Loucy (cell line): ENCODE measurements around the gene SCCPDH.
"Not testable (repeated sequence)": the region's sequence is repeated elsewhere in the genome, so short reads cannot be mapped to it uniquely, and the experiment has no call there.

Experiments
- H2AFZ ChIP-seq: fragments of 200-600 bp; sonication (generic); 2 replicates; pipeline ENCODE4 v1.6.0; 2016; ENCODE audit warnings: antibody characterized with exemption, mild to moderate bottlenecking, low read length, moderate library complexity
- H3F3A ChIP-seq: fragments of 200-600 bp; 2 replicates; pipeline ENCODE4 v1.6.0; 2016; ENCODE audit warnings: antibody characterized with exemption, low read depth, mild to moderate bottlenecking
- H3K27me3 ChIP-seq: fragments of 200-600 bp; sonication (generic); 2 replicates; pipeline ENCODE4 v1.6.1; 2014; ENCODE audit warnings: low read length, mild to moderate bottlenecking; ENCODE audit not compliant: insufficient read depth, poor library complexity, severe bottlenecking
- H3K36me3 ChIP-seq: fragments of 200-600 bp; sonication (generic); 2 replicates; pipeline ENCODE4 v1.6.1; 2016; ENCODE audit warnings: low read length; ENCODE audit not compliant: insufficient read depth
- H3K4me1 ChIP-seq: fragments of 200-600 bp; sonication (generic); 2 replicates; pipeline ENCODE4 v1.5.1; 2014; ENCODE audit warnings: low read length, mild to moderate bottlenecking; ENCODE audit not compliant: insufficient read depth, poor library complexity, severe bottlenecking
- H3K4me2 ChIP-seq: fragments of 200-600 bp; sonication (generic); 2 replicates; pipeline ENCODE4 v1.6.0; 2014; ENCODE audit warnings: antibody characterized with exemption, low read length, low read depth, mild to moderate bottlenecking; ENCODE audit not compliant: poor library complexity, severe bottlenecking
- H3K4me3 ChIP-seq: fragments of 200-600 bp; sonication (generic); 2 replicates; pipeline ENCODE4 v1.5.1; 2014; ENCODE audit warnings: low read length, mild to moderate bottlenecking, mixed read lengths; ENCODE audit not compliant: poor library complexity, severe bottlenecking
- H3K79me2 ChIP-seq: fragments of 200-600 bp; sonication (generic); 2 replicates; pipeline ENCODE4 v1.6.1; 2014; ENCODE audit warnings: low read length; ENCODE audit not compliant: insufficient read depth
- H3K9ac ChIP-seq: fragments of 200-600 bp; sonication (generic); 2 replicates; pipeline ENCODE4 v1.6.0; 2014; ENCODE audit warnings: mild to moderate bottlenecking, low read depth, low read length, moderate library complexity; ENCODE audit not compliant: poor library complexity, severe bottlenecking
- H3K9me2 ChIP-seq: fragments of 200-600 bp; sonication (generic); replicated peaks from 2 replicates; pipeline ENCODE4 v1.6.1; 2016; ENCODE audit warnings: low read depth, low read length, mixed read lengths
- H3K9me3 ChIP-seq: fragments of 200-600 bp; sonication (generic); 2 replicates; pipeline ENCODE4 v1.6.1; 2014; ENCODE audit warnings: mild to moderate bottlenecking, antibody characterized with exemption, low read length, low read depth; ENCODE audit not compliant: insufficient read depth
- H4K20me1 ChIP-seq: fragments of 200-600 bp; sonication (generic); 2 replicates; pipeline ENCODE4 v1.6.0; 2014; ENCODE audit warnings: antibody characterized with exemption, low read length, mild to moderate bottlenecking; ENCODE audit not compliant: insufficient read depth, poor library complexity, severe bottlenecking
- CTCF ChIP-seq: fragments of 200-600 bp; sonication (generic); conservative IDR thresholded peaks from 2 replicates; pipeline ENCODE4 v1.5.1; 2014; ENCODE audit warnings: mild to moderate bottlenecking, antibody characterized with exemption, low read length
- EZH2phosphoT487 ChIP-seq: fragments of 200-600 bp; IDR thresholded peaks from 2 replicates; pipeline ENCODE4 v1.6.1; 2018; ENCODE audit warnings: antibody characterized with exemption, mild to moderate bottlenecking, moderate library complexity, borderline replicate concordance

The SCCPDH gene

GRCh38 chr1:246727594-246727993 lies 3.4 kb downstream of the SCCPDH start:
- peaks cover 39% of the 10 kb centered on the region; the same call in 1 of the 2 replicates for H3K36me3 ChIP-seq
- peaks cover 13% of the 10 kb centered on the region for H4K20me1 ChIP-seq
- H3K9ac ChIP-seq = peak overlapping the region; percentile 8
- H3K9me3 ChIP-seq = no peaks in the 10 kb centered on the region
- H3K4me2 ChIP-seq = peak overlapping the region; percentile 77
- H3K79me2 ChIP-seq = peaks cover 69% of the 10 kb centered on the region
- no peak overlapping the region for H2AFZ ChIP-seq
- H3K4me3 ChIP-seq = peak overlapping the region; percentile 5
- no peaks in the 10 kb centered on the region for H3F3A ChIP-seq
- H3K27me3 ChIP-seq = no peaks in the 10 kb centered on the region
- no peak for TF ChIP-seq CTCF
- no peak for TF ChIP-seq EZH2phosphoT487
- H3K4me1 ChIP-seq = peaks cover 27% of the 10 kb centered on the region
- H3K9me2 ChIP-seq = no peaks in the 10 kb centered on the region

GRCh38 chr1:246728311-246728710 lies 4.1 kb downstream of the SCCPDH start:
- no peak for TF ChIP-seq EZH2phosphoT487
- no peak for TF ChIP-seq CTCF
- Histone ChIP-seq H3F3A (no peaks in the 10 kb centered on the region), H3K9ac (no peak overlapping the region), H3K4me3 (no peak overlapping the region), H2AFZ (no peak overlapping the region), H3K9me2 (no peaks in the 10 kb centered on the region), H4K20me1 (peaks cover 13% of the 10 kb centered on the region), H3K4me2 (no peak overlapping the region), H3K9me3 (no peaks in the 10 kb centered on the region), H3K4me1 (peaks cover 27% of the 10 kb centered on the region), H3K36me3 (peaks cover 41% of the 10 kb centered on the region; the same call in 1 of the 2 replicates), H3K79me2 (peaks cover 75% of the 10 kb centered on the region), H3K27me3 (no peaks in the 10 kb centered on the region)

DNA sequence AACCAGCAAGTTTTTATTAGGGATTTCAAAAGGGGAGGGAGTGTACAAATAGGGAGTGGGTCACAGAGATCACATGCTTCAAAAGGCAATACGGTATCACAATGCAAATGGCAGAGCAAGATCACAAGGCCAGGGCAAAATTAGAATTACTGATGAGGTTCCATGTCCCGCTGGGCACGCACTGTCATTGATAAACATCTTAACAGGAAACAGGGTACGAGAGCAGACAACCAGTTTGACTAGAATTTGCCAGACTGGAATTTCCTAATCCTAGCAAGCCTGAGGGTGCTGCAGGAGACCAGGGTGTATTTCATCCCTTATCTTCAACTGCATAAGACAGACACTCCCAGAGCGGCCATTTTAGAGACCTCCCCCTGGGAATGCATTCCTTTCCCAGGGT lies 4.8 kb downstream of the SCCPDH start:
- Histone ChIP-seq H3K36me3 (peaks cover 48% of the 10 kb centered on the region; the same call in 1 of the 2 replicates), H3K4me1 (peaks cover 25% of the 10 kb centered on the region), H3K79me2 (peaks cover 82% of the 10 kb centered on the region), H4K20me1 (peaks cover 14% of the 10 kb centered on the region)
- not testable (repeated sequence) for H2AFZ ChIP-seq, H3F3A ChIP-seq, H3K9ac ChIP-seq, H3K4me3 ChIP-seq, H3K9me2 ChIP-seq, H3K4me2 ChIP-seq, H3K9me3 ChIP-seq, H3K27me3 ChIP-seq

GRCh38 chr1:246730839-246731238 lies 6.6 kb downstream of the SCCPDH start:
- Histone ChIP-seq H3K27me3 (no peaks in the 10 kb centered on the region), H3K9me3 (no peaks in the 10 kb centered on the region), H3K36me3 (peaks cover 66% of the 10 kb centered on the region)

GRCh38 chr1:246731873-246732272 lies 7.7 kb downstream of the SCCPDH start:
- not testable (repeated sequence) for H2AFZ ChIP-seq, H3K9me2 ChIP-seq, H3K4me3 ChIP-seq, H3K4me2 ChIP-seq, H3K9ac ChIP-seq, H3K27me3 ChIP-seq, H3F3A ChIP-seq, H3K9me3 ChIP-seq
- H3K4me1 ChIP-seq = peaks cover 15% of the 10 kb centered on the region
- peaks cover 76% of the 10 kb centered on the region for H3K36me3 ChIP-seq
- peaks cover 59% of the 10 kb centered on the region for H3K79me2 ChIP-seq
- peaks cover 10% of the 10 kb centered on the region for H4K20me1 ChIP-seq

More at GRCh38 chr1:246730839-246731238, 6.6 kb downstream of the SCCPDH start:
- no peak overlapping the region for H3K4me3 ChIP-seq
- H3K9me2 ChIP-seq = no peaks in the 10 kb centered on the region
- peaks cover 70% of the 10 kb centered on the region for H3K79me2 ChIP-seq
- peaks cover 21% of the 10 kb centered on the region for H3K4me1 ChIP-seq
- TF ChIP-seq EZH2phosphoT487 (no peak), CTCF (no peak)
- H2AFZ ChIP-seq = no peak overlapping the region
- H3F3A ChIP-seq = no peaks in the 10 kb centered on the region
- peaks cover 20% of the 10 kb centered on the region for H4K20me1 ChIP-seq
- H3K9ac ChIP-seq = no peak overlapping the region
- H3K4me2 ChIP-seq = no peak overlapping the region
